Measurements from ENCODE around the gene PPIL3. TPM values are rescaled to one million over a fixed set of nuclear protein-coding genes. Genes with fewer than 3 reads are reported as not detected.

Gene PPIL3
- total and polyA plus RNA-seq, 10 donors = 20.3 to 180 (median 35.1) TPM

- Histone ChIP-seq H3K27ac (peak overlapping the region in 7 of 8 donors; percentile 99 to 100 (median 100)), H3K4me1 (peaks cover 34 to 78% (median 62%) of the 10 kb centered on the region in 6 donors), H3K27me3 (replicated peaks in 1 of 7) (no peaks in the 10 kb centered on the region), H3K9me3 (no peaks in the 10 kb centered on the region), H3K36me3 (peaks cover 4 to 50% (median 34%) of the 10 kb centered on the region in 6 donors), H3K4me3 (peak overlapping the region; percentile 60 to 93 (median 76))
- 7 to 9% (median 9%) methylated on average over 4 of the region's 4 CpGs for WGBS, 5 donors
- no peak for DNase-seq
- intact Hi-C loops (cut with DNase I; ENCODE audit: low total_unique reads) = no loop called here
- no peak for TF ChIP-seq POLR2AphosphoS5 (IDR thresholded peaks at IDR 0.05)
- no peak for TF ChIP-seq POLR2A (IDR thresholded peaks at IDR 0.05)
- TF ChIP-seq CTCF (IDR thresholded peaks at IDR 0.05 in 8 of 11, conservative IDR thresholded peaks at IDR 0.05 in 3 of 11) = no peak
Observed at GRCh38 chr2:200861617-200862155, 27.2 kb downstream of the PPIL3 start.

GRCh38 chr2:200860092-200860795 lies 28.6 kb downstream of the PPIL3 start:
- TF ChIP-seq POLR2AphosphoS5 (IDR thresholded peaks at IDR 0.05) = peak in 1 of 3 donors; percentile 12
- no peak for TF ChIP-seq POLR2A (IDR thresholded peaks at IDR 0.05)
- Histone ChIP-seq H3K36me3 (peaks cover 7 to 65% (median 49%) of the 10 kb centered on the region in 6 donors), H3K9me3 (no peaks in the 10 kb centered on the region), H3K4me3 (peak overlapping the region in 7 of 8 donors; percentile 12 to 84 (median 68)), H3K4me1 (peaks cover 33 to 78% (median 61%) of the 10 kb centered on the region in 6 donors), H3K27me3 (replicated peaks in 1 of 7) (no peaks in the 10 kb centered on the region), H3K27ac (peak overlapping the region in 6 of 8 donors; percentile 19 to 100 (median 100))
- no peak for DNase-seq
- 42 to 53% (median 48%) methylated on average over 12 of the region's 12 CpGs for WGBS, 5 donors
- intact Hi-C loops (cut with DNase I; ENCODE audit: low total_unique reads) = no loop called here

GRCh38 chr2:200856806-200857205 lies 32.1 kb downstream of the PPIL3 start:
- no peaks in the 10 kb centered on the region for H3K9me3 ChIP-seq
- no peaks in the 10 kb centered on the region for H3K27me3 ChIP-seq (replicated peaks in 1 of 7)
- no peak overlapping the region for H3K27ac ChIP-seq
- H3K4me3 ChIP-seq = no peak overlapping the region
- intact Hi-C loops (cut with DNase I; ENCODE audit: low total_unique reads) = no loop called here
- WGBS, 5 donors = 81 to 88% (median 88%) methylated on average over 8 of the region's 8 CpGs
- H3K36me3 ChIP-seq = peaks cover 12 to 99% (median 83%) of the 10 kb centered on the region in 6 donors
- H3K4me1 ChIP-seq = peaks cover 31 to 75% (median 54%) of the 10 kb centered on the region in 6 donors
- TF ChIP-seq CTCF (IDR thresholded peaks at IDR 0.05 in 8 of 11, conservative IDR thresholded peaks at IDR 0.05 in 3 of 11) (no peak), POLR2AphosphoS5 (IDR thresholded peaks at IDR 0.05) (peak in 2 of 3 donors; percentile 28 to 44), POLR2A (IDR thresholded peaks at IDR 0.05) (no peak)
- no peak for DNase-seq

GRCh38 chr2:200852605-200853004 lies 36.3 kb downstream of the PPIL3 start:
- Histone ChIP-seq H3K9me3 (no peaks in the 10 kb centered on the region), H3K4me1 (peaks cover 0 to 33% (median 14%) of the 10 kb centered on the region in 6 donors), H3K4me3 (no peak overlapping the region), H3K36me3 (peaks cover 8 to 79% (median 73%) of the 10 kb centered on the region in 6 donors), H3K27ac (no peak overlapping the region), H3K27me3 (replicated peaks in 1 of 7) (no peaks in the 10 kb centered on the region)
- TF ChIP-seq CTCF (IDR thresholded peaks at IDR 0.05 in 8 of 11, conservative IDR thresholded peaks at IDR 0.05 in 3 of 11) (no peak), POLR2AphosphoS5 (IDR thresholded peaks at IDR 0.05) (no peak), POLR2A (IDR thresholded peaks at IDR 0.05) (no peak)
- 92 to 99% (median 95%) methylated on average over 2 of the region's 2 CpGs for WGBS, 5 donors
- intact Hi-C loops (cut with DNase I; ENCODE audit: low total_unique reads) = no loop called here
- no peak for DNase-seq
